CD4-positive, alpha-beta T cell (primary cell): ENCODE data around the gene RUNX1. TPM values are rescaled to one million over a fixed set of nuclear protein-coding genes. Genes with fewer than 3 reads are reported as not detected.

Source experiments
- ATAC-seq: fragments of 200-7000 bp; cut with Tn5 transposase; one replicate; pipeline ENCODE4 v1.10.0; 2022; ENCODE audit warnings: mild to moderate bottlenecking; ENCODE audit not compliant: poor library complexity
- CTCF ChIA-PET: fragments of 350-600 bp; sonication (Branson Sonifier 250); formaldehyde crosslinking; loops from one replicate; lab custom pipeline; 2021; ENCODE audit warnings: antibody characterized with exemption, inconsistent platforms; lab: Charles Lee
- POLR2A ChIA-PET: fragments of 350-600 bp; sonication (Branson Sonifier 250); formaldehyde crosslinking; loops from one replicate; lab custom pipeline; 2021; ENCODE audit warnings: antibody characterized with exemption, inconsistent platforms; lab: Charles Lee
- DNase-seq, 14 experiments: peaks; one replicate each; pipeline ENCODE4 v3.0.0-alpha.2; 2013 to 2020; ENCODE audit warnings: mixed read lengths in 2 of 14
- H3K27ac ChIP-seq, 2 donors: one replicate each; pipeline versions ENCODE4 v1.5.1 to v1.7.0; 2013; ENCODE audit warnings: low read length in 2 of 2, low read depth in 1 of 2, mild to moderate bottlenecking in 1 of 2
- H3K27me3 ChIP-seq, 2 experiments: 1 replicate in 1 of 2; 2 replicates in 1 of 2; pipeline versions ENCODE4 v1.6.1 to v1.7.0; 2013; ENCODE audit warnings: low read length in 2 of 2, control low read depth in 1 of 2, mild to moderate bottlenecking in 1 of 2, moderate library complexity in 1 of 2; ENCODE audit not compliant: insufficient read depth in 2 of 2, control insufficient read depth in 1 of 2
- H3K36me3 ChIP-seq: one replicate; pipeline ENCODE4 v1.6.1; 2013; ENCODE audit warnings: low read length, control low read depth; ENCODE audit not compliant: insufficient read depth
- H3K4me1 ChIP-seq: one replicate; pipeline ENCODE4 v1.6.1; 2013; ENCODE audit warnings: low read length, control low read depth; ENCODE audit not compliant: insufficient read depth
- H3K4me3 ChIP-seq: one replicate; pipeline ENCODE4 v1.5.1; 2013; ENCODE audit warnings: mild to moderate bottlenecking, low read length, moderate library complexity
- H3K9me3 ChIP-seq, 2 experiments: 1 replicate in 1 of 2; 2 replicates in 1 of 2; pipeline versions ENCODE4 v1.6.1 to v1.7.0; 2013; ENCODE audit warnings: low read length in 2 of 2, mild to moderate bottlenecking in 2 of 2, control low read depth in 1 of 2, moderate library complexity in 1 of 2; ENCODE audit not compliant: control insufficient read depth in 1 of 2, insufficient read depth in 1 of 2
- H3K27ac Mint-ChIP-seq: one replicate; pipeline ENCODE4 v1.8.0; 2020; ENCODE audit warnings: mixed read lengths
- H3K27me3 Mint-ChIP-seq: one replicate; pipeline ENCODE4 v1.8.0; 2021; ENCODE audit warnings: mixed read lengths
- H3K36me3 Mint-ChIP-seq: one replicate; pipeline ENCODE4 v1.8.0; 2021; ENCODE audit warnings: low read depth, mixed read lengths
- H3K4me1 Mint-ChIP-seq: one replicate; pipeline ENCODE4 v1.8.0; 2021; ENCODE audit warnings: low read depth, mixed read lengths
- H3K4me3 Mint-ChIP-seq: one replicate; pipeline ENCODE4 v1.8.0; 2020; ENCODE audit warnings: mild to moderate bottlenecking, mixed read lengths
- H3K9me3 Mint-ChIP-seq: one replicate; pipeline ENCODE4 v1.8.0; 2020; ENCODE audit warnings: mixed read lengths
- CTCF ChIP-seq: fragments of 200-600 bp; IDR thresholded peaks from one replicate; pipeline ENCODE4 v1.8.0; 2022; ENCODE audit warnings: antibody characterized with exemption, mild to moderate bottlenecking
- intact Hi-C, 2 experiments: fragments of 100-400 bp; cut with DNase I in 1 of 2; cut with micrococcal nuclease in 1 of 2; formaldehyde crosslinking; loops; one replicate each; pipeline versions ENCODE4 v1.15.1 to v1.9.0; 2023 to 2025; cut with DNase I, micrococcal nuclease
- total RNA-seq, 174 experiments: library from RNA in 2 of 174; stranded (reverse) in 2 of 174; gene quantifications; one replicate each; pipeline ENCODE4 v1.2.3 and lab custom pipeline; 2021 to 2026

RUNX1 gene
- total RNA-seq, 2 experiments from 2014 or later, result 71.7 to 74.3 TPM

GRCh38 chr21:34864370-34865149 is 184.5 kb downstream of the RUNX1 start:
- peak overlapping the region; percentile 74 for H3K27ac Mint-ChIP-seq
- H3K9me3 Mint-ChIP-seq, result no peaks in the 10 kb centered on the region
- POLR2A ChIA-PET, result interaction anchor here (1.0 kb wide), 1 partner anchor 187 kb away, joined by 3 read pairs; no protein-coding TSS in a partner anchor
- peaks cover 80% of the 10 kb centered on the region for H3K36me3 ChIP-seq
- intact Hi-C loops, result no loop called here
- no peak for TF ChIP-seq CTCF
- CTCF ChIA-PET, result no interaction called here
- H3K9me3 ChIP-seq, result no peaks in the 10 kb centered on the region
- peaks cover 53% of the 10 kb centered on the region for H3K4me1 Mint-ChIP-seq
- H3K27me3 Mint-ChIP-seq, result no peaks in the 10 kb centered on the region
- no peak overlapping the region for H3K27ac ChIP-seq
- no peaks in the 10 kb centered on the region for H3K27me3 ChIP-seq
- ATAC-seq (no peak), DNase-seq (no peak)
- no peak overlapping the region for H3K4me3 Mint-ChIP-seq
- H3K36me3 Mint-ChIP-seq, result peaks cover 96% of the 10 kb centered on the region
- no peak overlapping the region for H3K4me3 ChIP-seq
- peaks cover 20% of the 10 kb centered on the region for H3K4me1 ChIP-seq

- Mint-ChIP-seq H3K9me3 (no peaks in the 10 kb centered on the region), H3K4me1 (peaks cover 37% of the 10 kb centered on the region), H3K27me3 (no peaks in the 10 kb centered on the region), H3K36me3 (peaks cover 96% of the 10 kb centered on the region), H3K4me3 (no peak overlapping the region), H3K27ac (peak overlapping the region; percentile 13)
- H3K36me3 ChIP-seq, result peaks cover 80% of the 10 kb centered on the region
- no peak overlapping the region for H3K4me3 ChIP-seq
- CTCF ChIA-PET, result interaction anchor here (0.5 to 0.7 kb wide), 2 partner anchors 17 to 1907 kb away, joined by 3 to 4 read pairs; no protein-coding TSS in a partner anchor
- DNase-seq, result no peak
- H3K9me3 ChIP-seq, result no peaks in the 10 kb centered on the region
- no peak for TF ChIP-seq CTCF
- H3K27ac ChIP-seq, result no peak overlapping the region
- POLR2A ChIA-PET, result interaction anchor here (0.6 to 0.7 kb wide), 2 partner anchors 33 to 73 kb away, joined by 3 to 4 read pairs; no protein-coding TSS in a partner anchor
- H3K27me3 ChIP-seq, result no peaks in the 10 kb centered on the region
- intact Hi-C loops, result no loop called here
- H3K4me1 ChIP-seq, result peaks cover 19% of the 10 kb centered on the region
- no peak for ATAC-seq
Observed at GRCh38 chr21:34862951-34863350, 186.2 kb downstream of the RUNX1 start.

GRCh38 chr21:34861258-34861657 is 187.8 kb downstream of the RUNX1 start:
- H3K4me1 ChIP-seq, result peaks cover 11% of the 10 kb centered on the region
- no peaks in the 10 kb centered on the region for H3K27me3 ChIP-seq
- no peak overlapping the region for H3K27ac Mint-ChIP-seq
- H3K9me3 ChIP-seq, result no peaks in the 10 kb centered on the region
- ATAC-seq (no peak), DNase-seq (no peak)
- H3K4me1 Mint-ChIP-seq, result peaks cover 25% of the 10 kb centered on the region
- intact Hi-C loops, result no loop called here
- peaks cover 91% of the 10 kb centered on the region for H3K36me3 ChIP-seq
- POLR2A ChIA-PET, result no interaction called here
- no peak overlapping the region for H3K4me3 Mint-ChIP-seq
- no peaks in the 10 kb centered on the region for H3K9me3 Mint-ChIP-seq
- no peak overlapping the region for H3K4me3 ChIP-seq
- peaks cover 99% of the 10 kb centered on the region for H3K36me3 Mint-ChIP-seq
- CTCF ChIA-PET, result no interaction called here
- TF ChIP-seq CTCF, result no peak
- H3K27me3 Mint-ChIP-seq, result no peaks in the 10 kb centered on the region
- no peak overlapping the region for H3K27ac ChIP-seq
